Measurements from ENCODE around the gene LIN7C.

- TF ChIP-seq POLR2A (IDR thresholded peaks at IDR 0.05) (no peak), CTCF (IDR thresholded peaks at IDR 0.05) (no peak), EP300 (IDR thresholded peaks at IDR 0.05) (no peak)
Observed at GRCh38 chr11:27541790-27542189, 35.2 kb upstream of the LIN7C start.
